Astrocyte (in vitro differentiated cells and primary cell): Measurements from ENCODE around the gene SLC39A5. TPM values are rescaled to one million over a fixed set of nuclear protein-coding genes. Genes with fewer than 3 reads are reported as not detected.

Source experiments
- DNase-seq: peaks from one replicate; pipeline ENCODE4 v3.0.0-alpha.2; 2010; ENCODE audit warnings: low read depth
- FAIRE-seq: peaks from 2 replicates; lab custom pipeline; 2011; peaks lifted over from hg19 to GRCh38; lab: Jason Lieb, UNC
- H2AFZ ChIP-seq: 2 replicates; pipeline ENCODE4 v1.6.0; 2012; ENCODE audit warnings: low read depth, low read length, inconsistent platforms
- H3K27ac ChIP-seq: 2 replicates; pipeline ENCODE4 v1.5.1; 2011; ENCODE audit warnings: low read depth, low read length, inconsistent platforms
- H3K27me3 ChIP-seq: 2 replicates; pipeline ENCODE4 v1.6.0; 2011; ENCODE audit warnings: low read length, inconsistent platforms; ENCODE audit not compliant: insufficient read depth
- H3K36me3 ChIP-seq: 2 replicates; pipeline ENCODE4 v1.5.1; 2011; ENCODE audit warnings: low read length, inconsistent platforms; ENCODE audit not compliant: insufficient read depth
- H3K4me1 ChIP-seq: 2 replicates; pipeline ENCODE4 v1.5.1; 2011; ENCODE audit warnings: low read length, inconsistent platforms; ENCODE audit not compliant: insufficient read depth
- H3K4me2 ChIP-seq: 2 replicates; pipeline ENCODE4 v1.6.0; 2012; ENCODE audit warnings: low read length, inconsistent platforms
- H3K4me3 ChIP-seq: 2 replicates; pipeline ENCODE4 v1.5.1; 2011; ENCODE audit warnings: low read depth, mild to moderate bottlenecking, low read length, inconsistent platforms; ENCODE audit not compliant: insufficient read depth
- H3K79me2 ChIP-seq: 2 replicates; pipeline ENCODE4 v1.6.0; 2012; ENCODE audit warnings: mild to moderate bottlenecking, low read length, inconsistent platforms; ENCODE audit not compliant: insufficient read depth
- H3K9ac ChIP-seq: 2 replicates; pipeline ENCODE4 v1.6.0; 2012; ENCODE audit warnings: mild to moderate bottlenecking, low read length, inconsistent platforms
- H3K9me3 ChIP-seq: 2 replicates; pipeline ENCODE4 v1.5.1; 2012; ENCODE audit warnings: low read depth, mild to moderate bottlenecking, low read length, inconsistent platforms; ENCODE audit not compliant: insufficient read depth
- H4K20me1 ChIP-seq: 2 replicates; pipeline ENCODE4 v1.6.0; 2012; ENCODE audit warnings: low read length, inconsistent platforms; ENCODE audit not compliant: insufficient read depth
- H3K27ac Mint-ChIP-seq: one replicate; pipeline ENCODE4 v1.8.0; 2021; ENCODE audit warnings: mild to moderate bottlenecking, mixed read lengths; ENCODE audit not compliant: unreplicated experiment
- H3K27me3 Mint-ChIP-seq: one replicate; pipeline ENCODE4 v1.8.0; 2021; ENCODE audit warnings: low read depth, mixed read lengths; ENCODE audit not compliant: unreplicated experiment
- H3K36me3 Mint-ChIP-seq: one replicate; pipeline ENCODE4 v1.8.0; 2021; ENCODE audit warnings: low read depth, mixed read lengths; ENCODE audit not compliant: unreplicated experiment
- H3K4me1 Mint-ChIP-seq: one replicate; pipeline ENCODE4 v1.8.0; 2021; ENCODE audit warnings: low read depth, mixed read lengths; ENCODE audit not compliant: unreplicated experiment
- H3K4me3 Mint-ChIP-seq: one replicate; pipeline ENCODE4 v1.8.0; 2021; ENCODE audit warnings: mild to moderate bottlenecking, moderate library complexity, mixed read lengths; ENCODE audit not compliant: unreplicated experiment
- H3K9me3 Mint-ChIP-seq: one replicate; pipeline ENCODE4 v1.8.0; 2021; ENCODE audit warnings: mild to moderate bottlenecking, mixed read lengths; ENCODE audit not compliant: unreplicated experiment
- CTCF ChIP-seq: IDR thresholded peaks from 2 replicates; pipeline ENCODE4 v1.5.1; 2011; ENCODE audit warnings: low read depth, mild to moderate bottlenecking, inconsistent platforms, low read length, moderate library complexity; ENCODE audit not compliant: insufficient read depth
- EZH2 ChIP-seq: IDR thresholded peaks from 2 replicates; pipeline ENCODE4 v1.6.1; 2012; ENCODE audit warnings: mild to moderate bottlenecking, low read length, inconsistent platforms; ENCODE audit not compliant: insufficient read depth
- total RNA-seq: library from RNA; stranded (reverse); gene quantifications from 2 replicates; pipeline ENCODE4 v1.2.1, GENCODE V29; 2021

SLC39A5 gene
- total RNA-seq, 1 donor from 2014 or later = 0.39 TPM

DNA sequence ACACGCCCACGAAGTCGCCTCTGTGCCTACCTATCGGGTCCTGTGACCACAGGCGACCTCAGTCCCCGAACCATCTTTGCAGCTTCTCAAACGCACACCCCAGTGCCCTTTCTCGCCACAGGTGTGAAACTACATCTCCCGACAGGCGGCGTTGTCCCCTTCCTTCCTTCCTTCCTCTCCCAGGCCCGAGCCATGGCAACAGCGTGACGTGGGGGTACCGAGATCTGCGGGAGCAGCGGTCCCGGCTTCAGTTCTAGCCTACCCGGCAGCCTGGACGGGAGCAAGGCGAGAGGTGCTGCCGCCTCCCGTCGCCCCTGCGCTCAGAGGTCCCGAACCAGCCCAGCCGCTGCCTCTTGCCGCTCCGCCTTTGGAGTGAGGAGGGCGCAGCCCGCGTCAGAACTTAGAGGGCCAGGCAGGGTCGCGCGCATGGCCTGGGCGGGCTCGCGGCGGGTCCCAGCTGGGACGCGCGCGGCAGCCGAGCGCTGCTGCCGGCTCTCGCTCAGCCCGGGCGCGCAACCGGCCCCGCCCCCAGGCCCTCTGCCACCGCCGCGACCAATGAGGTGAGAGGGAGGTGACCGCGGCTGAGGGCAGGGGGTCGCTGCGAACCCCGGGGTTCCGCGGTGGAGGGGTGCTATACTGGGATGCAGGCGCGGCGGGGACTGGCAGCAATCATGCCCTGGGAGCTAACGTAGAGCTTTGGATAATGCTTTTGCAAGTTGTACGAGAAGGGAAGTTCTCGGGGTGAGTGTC, 37.0 kb downstream of the SLC39A5 start, which contains the start of gene COQ10A:
Gene COQ10A, plus strand, starts transcription at position 250 of the 750 bp plus-strand sequence. Its CDS starts 177 bp downstream, at position 427.
- no peaks in the 10 kb centered on the region for H3K79me2 ChIP-seq
- H2AFZ ChIP-seq = peak within 1 kb of the TSS; percentile 92
- H3K27ac Mint-ChIP-seq = peak within 1 kb of the TSS; percentile 86
- no peaks in the 10 kb centered on the region for H3K27me3 ChIP-seq
- TF ChIP-seq CTCF (peak; percentile 52), EZH2 (no peak)
- H3K9me3 ChIP-seq = no peaks in the 10 kb centered on the region
- peak within 1 kb of the TSS; percentile 94 for H3K4me3 Mint-ChIP-seq
- peak within 1 kb of the TSS; percentile 72 for H3K4me3 ChIP-seq
- peaks cover 13% of the 10 kb centered on the region for H3K36me3 ChIP-seq
- peaks cover 9% of the 10 kb centered on the region for H3K4me1 ChIP-seq
- no peaks in the 10 kb centered on the region for H3K9me3 Mint-ChIP-seq
- no peaks in the 10 kb centered on the region for H3K27me3 Mint-ChIP-seq
- peak within 1 kb of the TSS; percentile 93 for H3K4me2 ChIP-seq
- peak within 1 kb of the TSS; percentile 73 for H3K27ac ChIP-seq
- DNase-seq (peak; percentile 77), FAIRE-seq (no peak)
- peak within 1 kb of the TSS; percentile 88 for H3K9ac ChIP-seq
- H4K20me1 ChIP-seq = no peaks in the 10 kb centered on the region
- peaks cover 10% of the 10 kb centered on the region for H3K4me1 Mint-ChIP-seq
- peaks cover 6% of the 10 kb centered on the region for H3K36me3 Mint-ChIP-seq

GRCh38 chr12:56267443-56268071, 37.7 kb downstream of the SLC39A5 start:
- H3K36me3 ChIP-seq = peaks cover 13% of the 10 kb centered on the region
- TF ChIP-seq EZH2 (no peak), CTCF (no peak)
- no peaks in the 10 kb centered on the region for H3K27me3 Mint-ChIP-seq
- H3K27ac ChIP-seq = no peak overlapping the region
- no peaks in the 10 kb centered on the region for H3K9me3 Mint-ChIP-seq
- DNase-seq (no peak), FAIRE-seq (no peak)
- peak overlapping the region; percentile 92 for H2AFZ ChIP-seq
- H3K4me2 ChIP-seq = peak overlapping the region; percentile 93
- no peak overlapping the region for H3K27ac Mint-ChIP-seq
- peak overlapping the region; percentile 88 for H3K9ac ChIP-seq
- H3K4me3 ChIP-seq = peak overlapping the region; percentile 72
- H3K36me3 Mint-ChIP-seq = peaks cover 6% of the 10 kb centered on the region
- peak overlapping the region; percentile 82 for H3K4me3 Mint-ChIP-seq
- no peaks in the 10 kb centered on the region for H4K20me1 ChIP-seq
- H3K4me1 ChIP-seq = peaks cover 5% of the 10 kb centered on the region
- H3K4me1 Mint-ChIP-seq = peaks cover 7% of the 10 kb centered on the region
- H3K9me3 ChIP-seq = no peaks in the 10 kb centered on the region
- H3K27me3 ChIP-seq = no peaks in the 10 kb centered on the region
- no peaks in the 10 kb centered on the region for H3K79me2 ChIP-seq
